ENCODE data around the gene SAMD14.
A peak's percentile ranks its signal among the peaks of the same experiment; 100 is the strongest.

DNA sequence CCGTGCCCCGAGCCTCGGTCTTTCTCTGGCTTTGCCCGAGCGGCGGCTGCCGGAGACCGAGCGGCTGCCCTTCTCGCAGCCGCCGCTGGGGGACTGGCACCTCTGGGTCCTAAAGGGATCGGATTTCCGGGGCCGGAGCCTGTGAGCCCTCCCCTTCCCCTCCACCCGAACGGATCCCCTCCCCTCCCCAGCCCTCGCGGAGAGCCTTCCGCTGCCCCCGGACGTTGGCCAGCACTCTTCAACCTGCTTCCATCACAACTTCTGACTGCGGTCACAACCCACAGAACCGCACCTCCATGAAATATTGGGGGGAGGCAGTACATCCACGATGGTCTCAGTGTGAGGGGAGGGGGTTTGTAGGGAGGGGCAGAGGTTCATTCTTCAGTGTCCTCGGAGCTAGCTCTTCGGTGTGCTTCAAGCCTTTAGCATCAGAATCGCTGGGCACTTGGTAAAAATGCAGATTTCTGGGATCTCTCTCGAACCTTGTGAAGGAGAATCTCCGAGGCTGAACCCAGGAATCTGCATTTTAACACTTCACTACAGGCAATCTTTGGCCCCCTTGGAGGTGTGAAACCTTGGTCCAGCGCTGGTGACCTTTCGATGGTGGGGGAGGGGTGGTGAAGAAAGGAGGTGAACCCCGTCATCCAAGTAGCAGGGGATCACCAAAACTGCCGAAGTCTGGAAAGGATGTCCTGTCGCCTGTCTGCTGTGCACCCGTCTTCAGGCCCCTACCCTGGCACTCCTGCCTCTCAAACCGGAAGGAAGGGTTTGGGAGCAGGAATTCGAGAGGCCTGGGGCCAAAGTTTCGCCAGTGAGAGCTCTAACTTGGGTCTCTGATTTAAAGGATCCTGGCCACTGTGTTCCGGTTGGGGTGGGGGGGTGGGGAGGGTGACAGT, 21.3 kb upstream of the SAMD14 start:
- TF ChIP-seq, protein P1, sequence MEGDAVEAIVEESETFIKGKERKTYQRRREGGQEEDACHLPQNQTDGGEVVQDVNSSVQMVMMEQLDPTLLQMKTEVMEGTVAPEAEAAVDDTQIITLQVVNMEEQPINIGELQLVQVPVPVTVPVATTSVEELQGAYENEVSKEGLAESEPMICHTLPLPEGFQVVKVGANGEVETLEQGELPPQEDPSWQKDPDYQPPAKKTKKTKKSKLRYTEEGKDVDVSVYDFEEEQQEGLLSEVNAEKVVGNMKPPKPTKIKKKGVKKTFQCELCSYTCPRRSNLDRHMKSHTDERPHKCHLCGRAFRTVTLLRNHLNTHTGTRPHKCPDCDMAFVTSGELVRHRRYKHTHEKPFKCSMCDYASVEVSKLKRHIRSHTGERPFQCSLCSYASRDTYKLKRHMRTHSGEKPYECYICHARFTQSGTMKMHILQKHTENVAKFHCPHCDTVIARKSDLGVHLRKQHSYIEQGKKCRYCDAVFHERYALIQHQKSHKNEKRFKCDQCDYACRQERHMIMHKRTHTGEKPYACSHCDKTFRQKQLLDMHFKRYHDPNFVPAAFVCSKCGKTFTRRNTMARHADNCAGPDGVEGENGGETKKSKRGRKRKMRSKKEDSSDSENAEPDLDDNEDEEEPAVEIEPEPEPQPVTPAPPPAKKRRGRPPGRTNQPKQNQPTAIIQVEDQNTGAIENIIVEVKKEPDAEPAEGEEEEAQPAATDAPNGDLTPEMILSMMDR (IDR thresholded peaks at IDR 0.05): peak; percentile 31 to 63 (median 34)
- no peak for TF ChIP-seq POLR2A (IDR thresholded peaks at IDR 0.05)

Data from right lobe of liver (tissue), 4 donors.